Duodenal mucosa (tissue), 2 donors: Measurements from ENCODE around the gene SLC9A5.
A peak's percentile ranks its signal among the peaks of the same experiment; 100 is the strongest.

ENCODE experiments used
- H3K27ac ChIP-seq: one replicate; pipeline ENCODE4 v1.7.0; 2013; ENCODE audit warnings: low read depth, low read length
- H3K27me3 ChIP-seq, 2 donors: one replicate each; pipeline ENCODE4 v1.7.0; 2013; ENCODE audit warnings: low read length in 2 of 2, control low read depth in 1 of 2; ENCODE audit not compliant: insufficient read depth in 2 of 2, control insufficient read depth in 1 of 2
- H3K36me3 ChIP-seq, 2 donors: one replicate each; pipeline ENCODE4 v1.7.0; 2013; ENCODE audit warnings: low read length in 2 of 2, control low read depth in 1 of 2; ENCODE audit not compliant: insufficient read depth in 2 of 2, control insufficient read depth in 1 of 2
- H3K4me1 ChIP-seq, 2 donors: one replicate each; pipeline ENCODE4 v1.7.0; 2013; ENCODE audit warnings: low read length in 2 of 2, control low read depth in 1 of 2; ENCODE audit not compliant: insufficient read depth in 2 of 2, control insufficient read depth in 1 of 2
- H3K4me3 ChIP-seq, 2 donors: one replicate each; pipeline ENCODE4 v1.7.0; 2013; ENCODE audit warnings: low read length in 2 of 2, low read depth in 1 of 2
- H3K9ac ChIP-seq, 2 donors: one replicate each; pipeline ENCODE4 v1.7.0; 2013; ENCODE audit warnings: low read length in 2 of 2, low read depth in 1 of 2
- H3K9me3 ChIP-seq, 2 donors: one replicate each; pipeline ENCODE4 v1.7.0; 2013; ENCODE audit warnings: low read length in 2 of 2, control low read depth in 1 of 2; ENCODE audit not compliant: control insufficient read depth in 1 of 2

SLC9A5 gene

GRCh38 chr16:67230809-67231660, 17.7 kb upstream of the SLC9A5 start:
- Histone ChIP-seq H3K36me3 (peaks cover 40 to 58% of the 10 kb centered on the region in 2 donors), H3K4me1 (peaks cover 33 to 34% of the 10 kb centered on the region in 2 donors), H3K4me3 (no peak overlapping the region), H3K9me3 (no peaks in the 10 kb centered on the region), H3K9ac (no peak overlapping the region), H3K27ac (no peak overlapping the region), H3K27me3 (no peaks in the 10 kb centered on the region)

GRCh38 chr16:67233596-67233995, 15.2 kb upstream of the SLC9A5 start:
- Histone ChIP-seq H3K27ac (no peak overlapping the region), H3K27me3 (no peaks in the 10 kb centered on the region), H3K36me3 (peaks cover 48 to 74% of the 10 kb centered on the region in 2 donors), H3K4me3 (no peak overlapping the region), H3K9ac (no peak overlapping the region), H3K4me1 (peaks cover 15 to 16% of the 10 kb centered on the region in 2 donors), H3K9me3 (no peaks in the 10 kb centered on the region)

GRCh38 chr16:67234180-67234597, 14.6 kb upstream of the SLC9A5 start:
- no peaks in the 10 kb centered on the region for H3K9me3 ChIP-seq
- peaks cover 15 to 16% of the 10 kb centered on the region in 2 donors for H3K4me1 ChIP-seq
- H3K9ac ChIP-seq, result no peak overlapping the region
- no peak overlapping the region for H3K27ac ChIP-seq
- H3K36me3 ChIP-seq, result peaks cover 44 to 75% of the 10 kb centered on the region in 2 donors
- H3K27me3 ChIP-seq, result no peaks in the 10 kb centered on the region
- no peak overlapping the region for H3K4me3 ChIP-seq

- Histone ChIP-seq H3K4me3 (no peak overlapping the region), H3K27me3 (no peaks in the 10 kb centered on the region), H3K27ac (no peak overlapping the region), H3K9ac (no peak overlapping the region), H3K9me3 (no peaks in the 10 kb centered on the region), H3K36me3 (peaks cover 31 to 61% of the 10 kb centered on the region in 2 donors), H3K4me1 (peaks cover 11 to 12% of the 10 kb centered on the region in 2 donors)
These were observed 12.8 kb upstream of the SLC9A5 start for GRCh38 chr16:67235816-67236562.

- H3K9ac ChIP-seq, result no peak overlapping the region
- no peaks in the 10 kb centered on the region for H3K27me3 ChIP-seq
- peaks cover 13 to 15% of the 10 kb centered on the region in 2 donors for H3K4me1 ChIP-seq
- H3K4me3 ChIP-seq, result no peak overlapping the region
- H3K27ac ChIP-seq, result no peak overlapping the region
- H3K36me3 ChIP-seq, result peaks cover 23 to 53% of the 10 kb centered on the region in 2 donors
- H3K9me3 ChIP-seq, result no peaks in the 10 kb centered on the region
These were observed 12.0 kb upstream of the SLC9A5 start for GRCh38 chr16:67236563-67237395.

GRCh38 chr16:67237396-67238277, 11.1 kb upstream of the SLC9A5 start:
- Histone ChIP-seq H3K9ac (no peak overlapping the region), H3K27ac (no peak overlapping the region), H3K27me3 (no peaks in the 10 kb centered on the region), H3K4me1 (peaks cover 21 to 22% of the 10 kb centered on the region in 2 donors), H3K9me3 (no peaks in the 10 kb centered on the region), H3K4me3 (no peak overlapping the region), H3K36me3 (peaks cover 23 to 50% of the 10 kb centered on the region in 2 donors)

GRCh38 chr16:67238278-67238575, 10.6 kb upstream of the SLC9A5 start:
- no peaks in the 10 kb centered on the region for H3K9me3 ChIP-seq
- H3K27ac ChIP-seq, result no peak overlapping the region
- H3K4me3 ChIP-seq, result no peak overlapping the region
- no peak overlapping the region for H3K9ac ChIP-seq
- H3K27me3 ChIP-seq, result no peaks in the 10 kb centered on the region
- H3K4me1 ChIP-seq, result peaks cover 22 to 26% of the 10 kb centered on the region in 2 donors
- peaks cover 23 to 50% of the 10 kb centered on the region in 2 donors for H3K36me3 ChIP-seq

GRCh38 chr16:67238806-67239470, 9.8 kb upstream of the SLC9A5 start:
- H3K27ac ChIP-seq, result no peak overlapping the region
- no peaks in the 10 kb centered on the region for H3K9me3 ChIP-seq
- no peak overlapping the region for H3K9ac ChIP-seq
- peaks cover 19 to 46% of the 10 kb centered on the region in 2 donors for H3K36me3 ChIP-seq
- peaks cover 28 to 33% of the 10 kb centered on the region in 2 donors for H3K4me1 ChIP-seq
- no peaks in the 10 kb centered on the region for H3K27me3 ChIP-seq
- H3K4me3 ChIP-seq, result no peak overlapping the region

GRCh38 chr16:67240506-67240905, 8.3 kb upstream of the SLC9A5 start:
- Histone ChIP-seq H3K4me3 (no peak overlapping the region), H3K27ac (peak overlapping the region; percentile 84), H3K9ac (no peak overlapping the region), H3K36me3 (peaks cover 16 to 38% of the 10 kb centered on the region in 2 donors), H3K9me3 (no peaks in the 10 kb centered on the region), H3K27me3 (no peaks in the 10 kb centered on the region), H3K4me1 (peaks cover 43 to 48% of the 10 kb centered on the region in 2 donors)
